SK-N-MC (cell line): Measurements from ENCODE around the gene MACROD2.

Source experiments
- DNase-seq: peaks from one replicate; pipeline ENCODE4 v3.0.0-alpha.2; 2011; ENCODE audit warnings: low read depth, low spot score
- H3K27ac ChIP-seq: fragments of 200-600 bp; sonication (generic); 2 replicates; pipeline ENCODE4 v1.5.1; 2016; ENCODE audit warnings: mixed run types
- H3K36me3 ChIP-seq: fragments of 200-600 bp; sonication (generic); 2 replicates; pipeline ENCODE4 v1.6.1; 2017; ENCODE audit warnings: antibody characterized with exemption, low read length, mixed read lengths; ENCODE audit not compliant: insufficient read depth
- H3K4me3 ChIP-seq: fragments of 200-600 bp; sonication (generic); 2 replicates; pipeline ENCODE4 v1.5.1; 2016
- H3K9ac ChIP-seq: fragments of 200-600 bp; sonication (generic); 2 replicates; pipeline ENCODE4 v1.8.0; 2017; ENCODE audit warnings: mixed run types, mixed read lengths; ENCODE audit not compliant: insufficient read length
- H3K9me3 ChIP-seq: fragments of 200-600 bp; sonication (generic); 2 replicates; pipeline ENCODE4 v1.6.1; 2017; ENCODE audit warnings: low read depth, mild to moderate bottlenecking, antibody characterized with exemption, low read length, moderate library complexity, mixed read lengths
- EZH2 ChIP-seq: fragments of 200-600 bp; sonication (generic); IDR thresholded peaks from one replicate; pipeline ENCODE4 v1.6.1; 2017; ENCODE audit warnings: antibody characterized with exemption
- FOXP2 ChIP-seq: optimal IDR thresholded peaks from 2 replicates; pipeline ENCODE3; 2011; ENCODE audit warnings: mild to moderate bottlenecking, moderate library complexity; ENCODE audit not compliant: insufficient read depth; ENCODE audit errors: extremely low read length, control extremely low read depth
- POLR2AphosphoS5 ChIP-seq: IDR thresholded peaks from 2 replicates; pipeline ENCODE4 v1.6.1; 2012; ENCODE audit warnings: mild to moderate bottlenecking, low read depth, low read length, borderline replicate concordance

MACROD2 gene

GRCh38 chr20:14717134-14717999 lies 722.1 kb downstream of the MACROD2 start:
- DNase-seq, result no peak
- H3K9me3 ChIP-seq, result no peaks in the 10 kb centered on the region
- H3K4me3 ChIP-seq, result no peak overlapping the region
- TF ChIP-seq EZH2 (no peak), POLR2AphosphoS5 (no peak), FOXP2 (no peak)
- no peaks in the 10 kb centered on the region for H3K36me3 ChIP-seq
- H3K9ac ChIP-seq, result no peak overlapping the region
- H3K27ac ChIP-seq, result no peak overlapping the region

GRCh38 chr20:14720251-14720650 lies 724.9 kb downstream of the MACROD2 start:
- DNase-seq, result no peak
- no peak overlapping the region for H3K4me3 ChIP-seq
- no peak for TF ChIP-seq EZH2
- no peak for TF ChIP-seq POLR2AphosphoS5
- no peak for TF ChIP-seq FOXP2

GRCh38 chr20:14721926-14722452 lies 726.7 kb downstream of the MACROD2 start:
- no peak for DNase-seq
- Histone ChIP-seq H3K9ac (no peak overlapping the region), H3K36me3 (no peaks in the 10 kb centered on the region), H3K9me3 (no peaks in the 10 kb centered on the region), H3K4me3 (no peak overlapping the region), H3K27ac (no peak overlapping the region)
- TF ChIP-seq EZH2, result no peak
- no peak for TF ChIP-seq FOXP2
- TF ChIP-seq POLR2AphosphoS5, result no peak

More at GRCh38 chr20:14720251-14720650, 724.9 kb downstream of the MACROD2 start:
- Histone ChIP-seq H3K9ac (no peak overlapping the region), H3K9me3 (no peaks in the 10 kb centered on the region), H3K27ac (no peak overlapping the region), H3K36me3 (no peaks in the 10 kb centered on the region)

GRCh38 chr20:14723614-14724013 lies 728.3 kb downstream of the MACROD2 start:
- TF ChIP-seq EZH2, result no peak
- TF ChIP-seq POLR2AphosphoS5, result no peak
- no peak for TF ChIP-seq FOXP2
- H3K36me3 ChIP-seq, result no peaks in the 10 kb centered on the region
- DNase-seq, result no peak
- no peak overlapping the region for H3K9ac ChIP-seq
- H3K27ac ChIP-seq, result no peak overlapping the region
- H3K4me3 ChIP-seq, result no peak overlapping the region
- H3K9me3 ChIP-seq, result no peaks in the 10 kb centered on the region

- no peaks in the 10 kb centered on the region for H3K36me3 ChIP-seq
- H3K4me3 ChIP-seq, result no peak overlapping the region
- TF ChIP-seq FOXP2 (no peak), POLR2AphosphoS5 (no peak), EZH2 (no peak)
- H3K9ac ChIP-seq, result no peak overlapping the region
- no peak for DNase-seq
- H3K9me3 ChIP-seq, result no peaks in the 10 kb centered on the region
- no peak overlapping the region for H3K27ac ChIP-seq
Observed at GRCh38 chr20:14724036-14724435, 728.7 kb downstream of the MACROD2 start.

- Histone ChIP-seq H3K27ac (no peak overlapping the region), H3K9ac (no peak overlapping the region), H3K36me3 (no peaks in the 10 kb centered on the region), H3K9me3 (no peaks in the 10 kb centered on the region), H3K4me3 (no peak overlapping the region)
- no peak for DNase-seq
- no peak for TF ChIP-seq POLR2AphosphoS5
- TF ChIP-seq EZH2, result no peak
- TF ChIP-seq FOXP2, result no peak
Observed at GRCh38 chr20:14724468-14724867, 729.2 kb downstream of the MACROD2 start.

GRCh38 chr20:14726591-14726990 lies 731.3 kb downstream of the MACROD2 start:
- TF ChIP-seq EZH2, result no peak
- TF ChIP-seq FOXP2, result no peak
- no peak for TF ChIP-seq POLR2AphosphoS5
- H3K9ac ChIP-seq, result no peak overlapping the region
- no peak overlapping the region for H3K27ac ChIP-seq
- no peaks in the 10 kb centered on the region for H3K9me3 ChIP-seq
- no peaks in the 10 kb centered on the region for H3K36me3 ChIP-seq
- no peak for DNase-seq
- no peak overlapping the region for H3K4me3 ChIP-seq

GRCh38 chr20:14727485-14728150 lies 732.3 kb downstream of the MACROD2 start:
- TF ChIP-seq FOXP2 (no peak), POLR2AphosphoS5 (no peak), EZH2 (no peak)
- no peaks in the 10 kb centered on the region for H3K9me3 ChIP-seq
- peak; percentile 20 for DNase-seq
- H3K36me3 ChIP-seq, result no peaks in the 10 kb centered on the region
- H3K27ac ChIP-seq, result peak overlapping the region; percentile 32; the same call in 1 of the 2 replicates
- no peak overlapping the region for H3K4me3 ChIP-seq
- H3K9ac ChIP-seq, result no peak overlapping the region
